Activated CD8-positive, alpha-beta memory T cell treated with anti-CD3 and anti-CD28 coated beads, Interleukin-2, amount 50 U/mL, for 4 hours (primary cell): ENCODE measurements around the gene PTGR1.

Source experiments
- DNase-seq: peaks from one replicate; pipeline ENCODE4 v3.0.0-alpha.2; 2020

PTGR1 gene

GRCh38 chr9:111531716-111532115, 67.7 kb downstream of the PTGR1 start:
- DNase-seq = no peak

GRCh38 chr9:111529787-111530186, 69.7 kb downstream of the PTGR1 start:
- DNase-seq = no peak

DNA sequence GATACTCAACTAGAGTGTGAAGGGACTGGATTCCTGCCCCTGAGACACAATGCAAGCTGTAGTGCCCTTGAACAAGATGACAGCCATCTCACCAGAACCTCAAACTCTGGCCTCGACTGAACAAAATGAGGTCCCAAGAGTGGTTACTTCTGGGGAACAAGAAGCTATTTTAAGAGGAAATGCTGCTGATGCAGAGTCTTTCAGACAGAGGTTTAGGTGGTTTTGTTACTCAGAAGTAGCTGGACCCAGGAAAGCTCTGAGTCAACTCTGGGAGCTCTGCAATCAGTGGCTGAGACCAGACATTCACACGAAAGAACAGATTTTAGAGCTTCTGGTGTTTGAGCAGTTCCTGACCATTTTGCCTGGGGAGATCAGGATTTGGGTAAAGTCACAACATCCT, 72.1 kb downstream of the PTGR1 start:
- DNase-seq = no peak

DNA sequence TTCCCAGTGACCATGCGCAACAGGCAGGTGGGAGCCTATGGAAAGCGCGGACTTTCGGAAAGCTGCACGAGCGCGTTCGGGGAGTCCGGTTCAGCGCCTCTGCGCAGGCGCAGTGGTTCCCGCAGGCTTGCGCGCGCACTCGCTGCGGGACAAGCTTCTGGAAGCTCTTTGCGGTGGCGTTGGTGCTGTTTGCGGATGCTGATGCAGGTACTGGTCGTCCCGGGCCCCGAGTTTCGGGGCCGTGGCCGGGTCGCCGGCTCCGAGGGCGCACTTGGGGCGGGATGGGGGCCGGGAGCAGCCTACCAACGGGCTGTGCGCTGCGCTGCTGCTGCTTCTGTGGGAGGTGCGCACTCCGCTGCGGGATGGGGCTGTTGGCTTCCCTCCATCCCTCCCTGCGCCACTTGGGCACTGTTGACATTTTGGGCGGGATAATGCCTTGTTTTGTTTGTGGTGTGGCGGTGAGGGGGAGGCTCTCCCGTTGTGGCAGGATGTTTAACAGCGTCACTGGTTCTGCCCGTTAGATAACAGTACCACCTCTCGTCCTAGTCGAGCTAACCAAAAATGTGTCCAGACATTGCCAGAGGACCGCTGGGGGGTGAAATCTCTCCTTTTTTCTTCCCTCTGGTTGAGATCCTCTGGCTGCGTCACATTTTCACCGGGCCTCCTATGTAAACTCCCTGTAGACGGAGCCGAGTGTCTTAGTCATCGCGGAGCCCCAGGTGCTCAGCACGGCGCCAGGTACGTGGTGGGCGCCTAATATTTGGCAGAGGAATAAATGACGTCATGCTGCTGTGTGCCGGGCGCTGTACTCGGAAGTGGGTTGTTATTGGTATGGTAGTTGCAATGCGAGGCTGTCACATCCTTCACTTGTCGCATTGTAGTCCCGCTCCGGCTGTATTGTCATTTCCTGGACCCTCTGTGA, 74.1 kb downstream of the PTGR1 start, which contains the start of gene ZNF483:
ZNF483 (plus strand) TSS at position 124 of the 922 bp plus-strand sequence. CDS start 2,217 bp downstream, outside the sequence.
- DNase-seq = peak; percentile 73

DNA sequence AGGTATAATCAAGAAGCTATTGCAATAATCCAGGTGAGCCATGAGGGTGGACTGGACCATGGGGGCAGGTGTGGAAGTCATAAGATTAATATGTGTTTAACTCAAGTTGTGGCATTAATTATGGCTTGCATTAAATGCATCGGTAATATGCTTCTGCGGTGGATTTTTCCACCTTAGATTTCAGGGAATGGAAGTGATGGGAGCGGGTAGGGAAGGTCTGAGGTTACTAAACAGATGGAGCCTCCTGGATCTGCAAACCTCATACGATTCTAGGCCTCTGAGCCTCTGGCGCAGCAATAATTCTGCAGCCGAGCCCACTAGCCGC, 74.8 kb downstream of the PTGR1 start:
- no peak for DNase-seq

DNA sequence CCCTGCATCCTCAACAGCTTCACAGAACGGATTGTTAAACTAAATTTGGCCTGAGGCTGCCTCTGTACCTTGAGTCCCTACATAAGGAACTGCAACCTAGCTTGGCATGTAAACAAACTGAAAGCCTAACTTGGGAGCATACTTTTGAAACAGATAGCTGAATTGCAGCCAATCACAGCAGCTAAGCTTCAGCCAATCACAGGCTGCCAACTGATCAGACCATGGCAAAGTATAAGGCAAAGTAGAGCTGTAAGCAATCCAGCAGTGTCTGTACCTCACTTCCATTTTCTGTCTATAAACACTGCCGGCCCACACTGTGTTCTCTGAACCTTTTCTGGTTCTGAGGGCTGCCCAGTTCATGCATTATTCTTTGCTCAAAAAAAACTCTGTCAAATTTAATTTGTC, 83.4 kb downstream of the PTGR1 start:
- no peak for DNase-seq

- DNase-seq = no peak
Measured at GRCh38 chr9:111514967-111515366, 84.5 kb downstream of the PTGR1 start.
